Measurements from ENCODE around the gene PPP2R2C.

The PPP2R2C gene

GRCh38 chr4:6291784-6292297 is 180.6 kb downstream of the PPP2R2C start:
- no peaks in the 10 kb centered on the region for H3K27me3 ChIP-seq (ENCODE audit: insufficient read depth, low read depth)
- no peak overlapping the region for H3K4me3 ChIP-seq (IDR thresholded peaks at IDR 0.05; ENCODE audit: insufficient read depth, low read depth, low read length)
- H3K27ac ChIP-seq: no peak overlapping the region
- no peaks in the 10 kb centered on the region for H3K4me1 ChIP-seq (ENCODE audit: low read depth, poor library complexity, severe bottlenecking)
- no peaks in the 10 kb centered on the region for H3K79me2 ChIP-seq (ENCODE audit: insufficient read depth, low read depth)
- H3K9ac ChIP-seq: no peak overlapping the region
- H3K4me2 ChIP-seq: no peak overlapping the region
- no peaks in the 10 kb centered on the region for H3K36me3 ChIP-seq (ENCODE audit: insufficient read depth)
- H2AFZ ChIP-seq (ENCODE audit: low read depth): no peak overlapping the region
- no peaks in the 10 kb centered on the region for H4K20me1 ChIP-seq (ENCODE audit: insufficient read depth)
- no peak for TF ChIP-seq CTCF (conservative IDR thresholded peaks at IDR 0.05; ENCODE audit: low read depth, low read length)

- H3K4me3 ChIP-seq (IDR thresholded peaks at IDR 0.05; ENCODE audit: insufficient read depth, low read depth, low read length): no peak overlapping the region
- H3K9ac ChIP-seq: no peak overlapping the region
- no peak for TF ChIP-seq CTCF (conservative IDR thresholded peaks at IDR 0.05; ENCODE audit: low read depth, low read length)
- H3K79me2 ChIP-seq (ENCODE audit: insufficient read depth, low read depth): no peaks in the 10 kb centered on the region
- no peak overlapping the region for H3K4me2 ChIP-seq
- H3K4me1 ChIP-seq (ENCODE audit: low read depth, poor library complexity, severe bottlenecking): no peaks in the 10 kb centered on the region
- H3K27ac ChIP-seq: no peak overlapping the region
- no peak overlapping the region for H2AFZ ChIP-seq (ENCODE audit: low read depth)
- H3K27me3 ChIP-seq (ENCODE audit: insufficient read depth, low read depth): no peaks in the 10 kb centered on the region
- no peaks in the 10 kb centered on the region for H3K36me3 ChIP-seq (ENCODE audit: insufficient read depth)
- no peaks in the 10 kb centered on the region for H4K20me1 ChIP-seq (ENCODE audit: insufficient read depth)
Observed at GRCh38 chr4:6290769-6291547, 181.5 kb downstream of the PPP2R2C start.

- Histone ChIP-seq H3K4me2 (no peak overlapping the region), H3K36me3 (ENCODE audit: insufficient read depth) (no peaks in the 10 kb centered on the region)
- no peak for TF ChIP-seq CTCF (conservative IDR thresholded peaks at IDR 0.05; ENCODE audit: low read depth, low read length)
Observed at GRCh38 chr4:6290256-6290655, 182.2 kb downstream of the PPP2R2C start.

GRCh38 chr4:6288871-6289270 is 183.5 kb downstream of the PPP2R2C start:
- no peak overlapping the region for H2AFZ ChIP-seq (ENCODE audit: low read depth)
- no peak overlapping the region for H3K27ac ChIP-seq
- H3K79me2 ChIP-seq (ENCODE audit: insufficient read depth, low read depth): no peaks in the 10 kb centered on the region
- H3K9ac ChIP-seq: no peak overlapping the region
- no peaks in the 10 kb centered on the region for H4K20me1 ChIP-seq (ENCODE audit: insufficient read depth)
- TF ChIP-seq CTCF (conservative IDR thresholded peaks at IDR 0.05; ENCODE audit: low read depth, low read length): no peak
- H3K4me1 ChIP-seq (ENCODE audit: low read depth, poor library complexity, severe bottlenecking): no peaks in the 10 kb centered on the region
- no peaks in the 10 kb centered on the region for H3K36me3 ChIP-seq (ENCODE audit: insufficient read depth)
- no peak overlapping the region for H3K4me2 ChIP-seq
- H3K27me3 ChIP-seq (ENCODE audit: insufficient read depth, low read depth): no peaks in the 10 kb centered on the region
- no peak overlapping the region for H3K4me3 ChIP-seq (IDR thresholded peaks at IDR 0.05; ENCODE audit: insufficient read depth, low read depth, low read length)

More at GRCh38 chr4:6290256-6290655, 182.2 kb downstream of the PPP2R2C start:
- Histone ChIP-seq H3K27me3 (ENCODE audit: insufficient read depth, low read depth) (no peaks in the 10 kb centered on the region), H2AFZ (ENCODE audit: low read depth) (no peak overlapping the region), H3K79me2 (ENCODE audit: insufficient read depth, low read depth) (no peaks in the 10 kb centered on the region), H3K4me3 (IDR thresholded peaks at IDR 0.05; ENCODE audit: insufficient read depth, low read depth, low read length) (no peak overlapping the region), H4K20me1 (ENCODE audit: insufficient read depth) (no peaks in the 10 kb centered on the region), H3K9ac (no peak overlapping the region), H3K27ac (no peak overlapping the region), H3K4me1 (ENCODE audit: low read depth, poor library complexity, severe bottlenecking) (no peaks in the 10 kb centered on the region)
